Esophagus squamous epithelium (tissue), 4 donors: ENCODE data around the gene IMMP2L.

ENCODE experiments used
- POLR2A ChIP-seq, 4 donors: fragments of 450-650 bp; IDR thresholded peaks; one replicate each; pipeline ENCODE4 v1.6.1; 2017; ENCODE audit warnings: antibody characterized with exemption in 4 of 4, mild to moderate bottlenecking in 4 of 4, moderate library complexity in 3 of 4
- TF ChIP-seq, protein P1 (sequence below), 6 experiments: fragments of 450-650 bp in 4 of 6; fragments of 200-600 bp in 2 of 6; sonication (generic) in 2 of 6; IDR thresholded peaks; one replicate each; pipeline ENCODE4 v1.5.1; 2016 to 2019; ENCODE audit warnings: antibody characterized with exemption in 6 of 6, mild to moderate bottlenecking in 4 of 6, moderate library complexity in 4 of 6

GRCh38 chr7:111362506-111363054 is 199.7 kb downstream of the IMMP2L start:
- TF ChIP-seq, protein P1, sequence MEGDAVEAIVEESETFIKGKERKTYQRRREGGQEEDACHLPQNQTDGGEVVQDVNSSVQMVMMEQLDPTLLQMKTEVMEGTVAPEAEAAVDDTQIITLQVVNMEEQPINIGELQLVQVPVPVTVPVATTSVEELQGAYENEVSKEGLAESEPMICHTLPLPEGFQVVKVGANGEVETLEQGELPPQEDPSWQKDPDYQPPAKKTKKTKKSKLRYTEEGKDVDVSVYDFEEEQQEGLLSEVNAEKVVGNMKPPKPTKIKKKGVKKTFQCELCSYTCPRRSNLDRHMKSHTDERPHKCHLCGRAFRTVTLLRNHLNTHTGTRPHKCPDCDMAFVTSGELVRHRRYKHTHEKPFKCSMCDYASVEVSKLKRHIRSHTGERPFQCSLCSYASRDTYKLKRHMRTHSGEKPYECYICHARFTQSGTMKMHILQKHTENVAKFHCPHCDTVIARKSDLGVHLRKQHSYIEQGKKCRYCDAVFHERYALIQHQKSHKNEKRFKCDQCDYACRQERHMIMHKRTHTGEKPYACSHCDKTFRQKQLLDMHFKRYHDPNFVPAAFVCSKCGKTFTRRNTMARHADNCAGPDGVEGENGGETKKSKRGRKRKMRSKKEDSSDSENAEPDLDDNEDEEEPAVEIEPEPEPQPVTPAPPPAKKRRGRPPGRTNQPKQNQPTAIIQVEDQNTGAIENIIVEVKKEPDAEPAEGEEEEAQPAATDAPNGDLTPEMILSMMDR (IDR thresholded peaks at IDR 0.05): no peak
- TF ChIP-seq POLR2A (IDR thresholded peaks at IDR 0.05): no peak
